Astrocyte (in vitro differentiated cells and primary cell): ENCODE data around the gene DSC1.

Experiments used
- CTCF ChIP-seq: IDR thresholded peaks from 2 replicates; pipeline ENCODE4 v1.5.1; 2011; ENCODE audit warnings: low read depth, mild to moderate bottlenecking, inconsistent platforms, low read length, moderate library complexity; ENCODE audit not compliant: insufficient read depth
- EZH2 ChIP-seq: IDR thresholded peaks from 2 replicates; pipeline ENCODE4 v1.6.1; 2012; ENCODE audit warnings: mild to moderate bottlenecking, low read length, inconsistent platforms; ENCODE audit not compliant: insufficient read depth

GRCh38 chr18:31192086-31192776 is 29.6 kb upstream of the DSC1 start:
- TF ChIP-seq CTCF (no peak), EZH2 (no peak)
